ENCODE measurements around the gene EFCAB5. TPM values are rescaled to one million over a fixed set of nuclear protein-coding genes. Genes with fewer than 3 reads are reported as not detected.
"Not testable (repeated sequence)": the region's sequence is repeated elsewhere in the genome, so short reads cannot be mapped to it uniquely, and the experiment has no call there.

EFCAB5 gene
- total and polyA plus RNA-seq, 7 experiments from 2014 or later: 0.25 to 2.4 (median 1.0) TPM; not detected in 1

GRCh38 chr17:29996458-29996857, 55.0 kb downstream of the EFCAB5 start:
- Histone ChIP-seq H3K4me3 (ENCODE audit: low read length) (no peak overlapping the region), H3K36me3 (ENCODE audit: control insufficient read depth in 2 of 3, insufficient read depth in 3 of 3, low read length in 3 of 3) (no peaks in the 10 kb centered on the region), H3K9me3 (ENCODE audit: control insufficient read depth in 2 of 3, low read length in 3 of 3) (no peaks in the 10 kb centered on the region), H3K27ac (ENCODE audit: low read depth, low read length) (no peak overlapping the region), H3K4me1 (ENCODE audit: control insufficient read depth in 2 of 2, insufficient read depth in 2 of 2, low read length in 2 of 2) (no peaks in the 10 kb centered on the region), H3K27me3 (ENCODE audit: control insufficient read depth in 2 of 2, insufficient read depth in 2 of 2, low read length in 2 of 2) (no peaks in the 10 kb centered on the region)
- no peaks in the 10 kb centered on the region for H3K36me3 Mint-ChIP-seq
- intact Hi-C loops (cut with micrococcal nuclease): no loop called here
- no peak for DNase-seq
- H3K27me3 Mint-ChIP-seq: peaks cover 0 to 6% (median 0%) of the 10 kb centered on the region in 5 donors
- peaks cover 0 to 18% (median 3%) of the 10 kb centered on the region in 11 donors for H3K9me3 Mint-ChIP-seq
- H3K4me1 Mint-ChIP-seq: peaks cover 5 to 14% (median 13%) of the 10 kb centered on the region in 7 donors
- ATAC-seq: no peak
- ChIA-PET POLR2A (no interaction called here), CTCF (no interaction called here)
- no peak overlapping the region for H3K4me3 Mint-ChIP-seq
- H3K27ac Mint-ChIP-seq: no peak overlapping the region

GRCh38 chr17:30000001-30000754, 58.7 kb downstream of the EFCAB5 start:
- H3K27me3 ChIP-seq (ENCODE audit: control insufficient read depth in 2 of 2, insufficient read depth in 2 of 2, low read length in 2 of 2): no peaks in the 10 kb centered on the region
- CTCF ChIA-PET: interaction anchor here (0.8 to 2.1 kb wide), 6 partner anchors 68 to 192 kb away, joined by 3 to 15 read pairs (median 4); partner anchors contain the start of gene SSH2
- H3K4me1 ChIP-seq (ENCODE audit: control insufficient read depth in 2 of 2, insufficient read depth in 2 of 2, low read length in 2 of 2): no peaks in the 10 kb centered on the region
- H3K27ac ChIP-seq (ENCODE audit: low read depth, low read length): no peak overlapping the region
- DNase-seq: peak in 2 of 9 donors; percentile 1 to 5
- ATAC-seq: no peak
- POLR2A ChIA-PET: no interaction called here
- no peaks in the 10 kb centered on the region for H3K36me3 ChIP-seq (ENCODE audit: control insufficient read depth in 2 of 3, insufficient read depth in 3 of 3, low read length in 3 of 3)
- H3K9me3 ChIP-seq (ENCODE audit: control insufficient read depth in 2 of 3, low read length in 3 of 3): no peaks in the 10 kb centered on the region
- H3K9me3 Mint-ChIP-seq: no peaks in the 10 kb centered on the region
- H3K27me3 Mint-ChIP-seq: peaks cover 0 to 6% (median 0%) of the 10 kb centered on the region in 5 donors
- H3K36me3 Mint-ChIP-seq: peaks cover 0 to 4% (median 0%) of the 10 kb centered on the region in 5 donors
- H3K4me1 Mint-ChIP-seq: peaks cover 5 to 14% (median 13%) of the 10 kb centered on the region in 7 donors
- H3K4me3 Mint-ChIP-seq: peak overlapping the region in 9 of 10 donors; percentile 18 to 79 (median 56)
- H3K27ac Mint-ChIP-seq: peak overlapping the region in 7 of 9 donors; percentile 12 to 81 (median 32)
- intact Hi-C loops (cut with micrococcal nuclease): loop anchor here (1.0 to 5.0 kb wide), 3 partner anchors 69 to 363 kb away; no protein-coding TSS in a partner anchor
- H3K4me3 ChIP-seq (ENCODE audit: low read length): no peak overlapping the region

GRCh38 chr17:30000755-30001257, 59.4 kb downstream of the EFCAB5 start:
- CTCF ChIA-PET: interaction anchor here (0.8 to 2.1 kb wide), 3 partner anchors 69 to 193 kb away, joined by 4 to 15 read pairs (median 5); no protein-coding TSS in a partner anchor
- Mint-ChIP-seq H3K27me3 (peaks cover 0 to 5% (median 0%) of the 10 kb centered on the region in 5 donors), H3K9me3 (no peaks in the 10 kb centered on the region), H3K4me1 (peaks cover 5 to 14% (median 13%) of the 10 kb centered on the region in 7 donors), H3K4me3 (peak overlapping the region in 7 of 10 donors; percentile 23 to 79 (median 62)), H3K27ac (peak overlapping the region in 7 of 9 donors; percentile 14 to 81 (median 53)), H3K36me3 (peaks cover 0 to 5% (median 0%) of the 10 kb centered on the region in 5 donors)
- Histone ChIP-seq H3K27ac (ENCODE audit: low read depth, low read length) (no peak overlapping the region), H3K36me3 (ENCODE audit: control insufficient read depth in 2 of 3, insufficient read depth in 3 of 3, low read length in 3 of 3) (no peaks in the 10 kb centered on the region), H3K4me1 (ENCODE audit: control insufficient read depth in 2 of 2, insufficient read depth in 2 of 2, low read length in 2 of 2) (no peaks in the 10 kb centered on the region), H3K27me3 (ENCODE audit: control insufficient read depth in 2 of 2, insufficient read depth in 2 of 2, low read length in 2 of 2) (no peaks in the 10 kb centered on the region), H3K4me3 (ENCODE audit: low read length) (no peak overlapping the region), H3K9me3 (ENCODE audit: control insufficient read depth in 2 of 3, low read length in 3 of 3) (no peaks in the 10 kb centered on the region)
- DNase-seq: no peak
- no peak for ATAC-seq
- POLR2A ChIA-PET: no interaction called here
- intact Hi-C loops (cut with micrococcal nuclease): loop anchor here (1.0 to 5.0 kb wide), 3 partner anchors 70 to 364 kb away; no protein-coding TSS in a partner anchor

GRCh38 chr17:30002088-30002487, 60.7 kb downstream of the EFCAB5 start:
- Mint-ChIP-seq H3K36me3 (peaks cover 0 to 5% (median 0%) of the 10 kb centered on the region in 5 donors), H3K27me3 (peaks cover 0 to 2% (median 0%) of the 10 kb centered on the region in 5 donors), H3K27ac (no peak overlapping the region), H3K9me3 (no peaks in the 10 kb centered on the region), H3K4me1 (peaks cover 5 to 14% (median 13%) of the 10 kb centered on the region in 7 donors), H3K4me3 (no peak overlapping the region)
- H3K27me3 ChIP-seq (ENCODE audit: control insufficient read depth in 2 of 2, insufficient read depth in 2 of 2, low read length in 2 of 2): no peaks in the 10 kb centered on the region
- DNase-seq (no peak), ATAC-seq (no peak)
- H3K9me3 ChIP-seq (ENCODE audit: control insufficient read depth in 2 of 3, low read length in 3 of 3): no peaks in the 10 kb centered on the region
- H3K36me3 ChIP-seq (ENCODE audit: control insufficient read depth in 2 of 3, insufficient read depth in 3 of 3, low read length in 3 of 3): no peaks in the 10 kb centered on the region
- no peak overlapping the region for H3K4me3 ChIP-seq (ENCODE audit: low read length)
- H3K27ac ChIP-seq (ENCODE audit: low read depth, low read length): no peak overlapping the region
- intact Hi-C loops (cut with micrococcal nuclease): loop anchor here in 1 of 2 donors (5.0 kb wide), 1 partner anchor 365 kb away; no protein-coding TSS in a partner anchor
- POLR2A ChIA-PET: no interaction called here
- H3K4me1 ChIP-seq (ENCODE audit: control insufficient read depth in 2 of 2, insufficient read depth in 2 of 2, low read length in 2 of 2): no peaks in the 10 kb centered on the region
- CTCF ChIA-PET: interaction anchor here (2.1 kb wide), 1 partner anchor 194 kb away, joined by 15 read pairs; no protein-coding TSS in a partner anchor

GRCh38 chr17:30005709-30006320, 64.4 kb downstream of the EFCAB5 start:
- H3K27ac Mint-ChIP-seq: no peak overlapping the region
- DNase-seq: no peak
- H3K4me1 Mint-ChIP-seq: peaks cover 3 to 6% (median 4%) of the 10 kb centered on the region in 7 donors
- CTCF ChIA-PET: interaction anchor here (0.6 kb wide), 1 partner anchor 118 kb away, joined by 3 read pairs; no protein-coding TSS in a partner anchor
- H3K9me3 Mint-ChIP-seq: peaks cover 0 to 4% (median 0%) of the 10 kb centered on the region in 11 donors
- no peak for ATAC-seq
- Histone ChIP-seq H3K27me3 (ENCODE audit: control insufficient read depth in 2 of 2, insufficient read depth in 2 of 2, low read length in 2 of 2) (no peaks in the 10 kb centered on the region), H3K9me3 (ENCODE audit: control insufficient read depth in 2 of 3, low read length in 3 of 3) (no peaks in the 10 kb centered on the region), H3K27ac (ENCODE audit: low read depth, low read length) (no peak overlapping the region), H3K4me3 (ENCODE audit: low read length) (no peak overlapping the region), H3K36me3 (ENCODE audit: control insufficient read depth in 2 of 3, insufficient read depth in 3 of 3, low read length in 3 of 3) (no peaks in the 10 kb centered on the region), H3K4me1 (ENCODE audit: control insufficient read depth in 2 of 2, insufficient read depth in 2 of 2, low read length in 2 of 2) (no peaks in the 10 kb centered on the region)
- peaks cover 0 to 5% (median 0%) of the 10 kb centered on the region in 5 donors for H3K36me3 Mint-ChIP-seq
- intact Hi-C loops (cut with micrococcal nuclease): no loop called here
- peaks cover 0 to 12% (median 0%) of the 10 kb centered on the region in 5 donors for H3K27me3 Mint-ChIP-seq
- POLR2A ChIA-PET: no interaction called here
- no peak overlapping the region for H3K4me3 Mint-ChIP-seq

- H3K36me3 ChIP-seq (ENCODE audit: control insufficient read depth in 2 of 3, insufficient read depth in 3 of 3, low read length in 3 of 3); H3K4me3 Mint-ChIP-seq; H3K4me1 Mint-ChIP-seq; H3K27me3 ChIP-seq (ENCODE audit: control insufficient read depth in 2 of 2, insufficient read depth in 2 of 2, low read length in 2 of 2); intact Hi-C loops (cut with micrococcal nuclease); POLR2A ChIA-PET; DNase-seq; ATAC-seq; H3K9me3 ChIP-seq (ENCODE audit: control insufficient read depth in 2 of 3, low read length in 3 of 3); H3K27ac Mint-ChIP-seq; H3K36me3 Mint-ChIP-seq; H3K4me1 ChIP-seq (ENCODE audit: control insufficient read depth in 2 of 2, insufficient read depth in 2 of 2, low read length in 2 of 2); H3K4me3 ChIP-seq (ENCODE audit: low read length); CTCF ChIA-PET; H3K27ac ChIP-seq (ENCODE audit: low read depth, low read length): not testable (repeated sequence)
- peaks cover 0 to 16% (median 7%) of the 10 kb centered on the region in 11 donors for H3K9me3 Mint-ChIP-seq
- peaks cover 0 to 31% (median 0%) of the 10 kb centered on the region in 5 donors for H3K27me3 Mint-ChIP-seq
Observed at GRCh38 chr17:30011934-30012333, 70.5 kb downstream of the EFCAB5 start.

All from naive thymus-derived CD4-positive, alpha-beta T cell (primary cell).